Osteoblast (primary cell): ENCODE results near the gene TMEM181. TPM values are rescaled to one million over a fixed set of nuclear protein-coding genes. Genes with fewer than 3 reads are reported as not detected.

Source experiments
- DNase-seq: peaks from one replicate; pipeline ENCODE4 v3.0.0; 2011; ENCODE audit warnings: low spot score, mixed read lengths; ENCODE audit not compliant: insufficient read length; ENCODE audit errors: missing footprints
- H2AFZ ChIP-seq: 2 replicates; pipeline ENCODE4 v1.6.0; 2011; ENCODE audit warnings: mild to moderate bottlenecking, low read length
- H3K27ac ChIP-seq: 2 replicates; pipeline ENCODE4 v1.5.1; 2011; ENCODE audit warnings: mild to moderate bottlenecking, low read depth, low read length, moderate library complexity
- H3K27me3 ChIP-seq: 2 replicates; pipeline ENCODE4 v1.6.0; 2012; ENCODE audit warnings: mild to moderate bottlenecking, control low read depth, inconsistent platforms, low read length, moderate library complexity; ENCODE audit not compliant: insufficient read depth
- H3K36me3 ChIP-seq: 2 replicates; pipeline ENCODE4 v1.5.1; 2011; ENCODE audit warnings: mild to moderate bottlenecking, low read length, control low read depth, moderate library complexity; ENCODE audit not compliant: insufficient read depth
- H3K4me1 ChIP-seq: 2 replicates; pipeline ENCODE4 v1.5.1; 2011; ENCODE audit warnings: mild to moderate bottlenecking, low read length, control low read depth, moderate library complexity; ENCODE audit not compliant: insufficient read depth
- H3K4me2 ChIP-seq: 2 replicates; pipeline ENCODE4 v1.6.0; 2011; ENCODE audit warnings: mild to moderate bottlenecking, low read length; ENCODE audit not compliant: insufficient read depth
- H3K4me3 ChIP-seq: fragments of 200-600 bp; sonication (generic); 3 replicates; pipeline ENCODE4 v1.5.1; 2012; ENCODE audit warnings: mild to moderate bottlenecking, low read length, inconsistent platforms; ENCODE audit not compliant: insufficient read depth
- H3K79me2 ChIP-seq: 2 replicates; pipeline ENCODE4 v1.6.0; 2012; ENCODE audit warnings: mild to moderate bottlenecking, low read length, control low read depth, inconsistent platforms; ENCODE audit not compliant: insufficient read depth
- H3K9me3 ChIP-seq: 2 replicates; pipeline ENCODE4 v1.5.1; 2011; ENCODE audit warnings: low read depth, low read length, control low read depth
- H4K20me1 ChIP-seq: 2 replicates; pipeline ENCODE4 v1.6.0; 2012; ENCODE audit warnings: mild to moderate bottlenecking, low read length, control low read depth; ENCODE audit not compliant: insufficient read depth
- CTCF ChIP-seq: IDR thresholded peaks from 2 replicates; pipeline ENCODE4 v1.5.1; 2011; ENCODE audit warnings: mild to moderate bottlenecking, low read depth, low read length, moderate library complexity; ENCODE audit errors: extremely low read depth
- total RNA-seq: library from RNA; depleted of rRNA; stranded (reverse); fragments of >200 nt; gene quantifications from 2 replicates; pipeline ENCODE4 v1.2.3, GENCODE V29; 2012

Gene TMEM181
- total RNA-seq, 1 donor = 43.8 TPM

- Histone ChIP-seq H4K20me1 (peaks cover 8% of the 10 kb centered on the region), H3K4me1 (no peaks in the 10 kb centered on the region), H3K4me3 (no peak overlapping the region), H3K36me3 (peaks cover 45% of the 10 kb centered on the region), H2AFZ (no peak overlapping the region), H3K9me3 (peaks cover 2% of the 10 kb centered on the region), H3K27ac (no peak overlapping the region), H3K4me2 (no peak overlapping the region), H3K27me3 (no peaks in the 10 kb centered on the region), H3K79me2 (peaks cover 25% of the 10 kb centered on the region)
- TF ChIP-seq CTCF = no peak
- DNase-seq = no peak
These were observed 24.4 kb downstream of the TMEM181 start for GRCh38 chr6:158584236-158584651.

GRCh38 chr6:158586652-158587051, 26.8 kb downstream of the TMEM181 start:
- no peak for TF ChIP-seq CTCF
- Histone ChIP-seq H4K20me1 (peaks cover 3% of the 10 kb centered on the region), H3K27me3 (no peaks in the 10 kb centered on the region), H2AFZ (no peak overlapping the region), H3K36me3 (peaks cover 66% of the 10 kb centered on the region), H3K79me2 (peaks cover 10% of the 10 kb centered on the region), H3K4me3 (no peak overlapping the region), H3K4me2 (no peak overlapping the region), H3K4me1 (no peaks in the 10 kb centered on the region), H3K27ac (no peak overlapping the region), H3K9me3 (peaks cover 2% of the 10 kb centered on the region)
- DNase-seq = no peak

- peaks cover 3% of the 10 kb centered on the region for H4K20me1 ChIP-seq
- H3K36me3 ChIP-seq = peaks cover 76% of the 10 kb centered on the region
- no peak overlapping the region for H2AFZ ChIP-seq
- H3K27ac ChIP-seq = no peak overlapping the region
- DNase-seq = no peak
- H3K4me2 ChIP-seq = no peak overlapping the region
- no peaks in the 10 kb centered on the region for H3K27me3 ChIP-seq
- H3K4me1 ChIP-seq = no peaks in the 10 kb centered on the region
- peaks cover 1% of the 10 kb centered on the region for H3K79me2 ChIP-seq
- no peak for TF ChIP-seq CTCF
- peaks cover 2% of the 10 kb centered on the region for H3K9me3 ChIP-seq
- H3K4me3 ChIP-seq = no peak overlapping the region
These were observed 29.5 kb downstream of the TMEM181 start for GRCh38 chr6:158589366-158589765.

GRCh38 chr6:158591134-158591809, 31.4 kb downstream of the TMEM181 start:
- Histone ChIP-seq H3K4me2 (no peak overlapping the region), H3K4me3 (no peak overlapping the region), H4K20me1 (peaks cover 3% of the 10 kb centered on the region), H3K36me3 (peaks cover 70% of the 10 kb centered on the region), H2AFZ (no peak overlapping the region), H3K4me1 (no peaks in the 10 kb centered on the region), H3K27ac (no peak overlapping the region), H3K27me3 (no peaks in the 10 kb centered on the region), H3K79me2 (no peaks in the 10 kb centered on the region), H3K9me3 (no peaks in the 10 kb centered on the region)
- no peak for TF ChIP-seq CTCF
- DNase-seq = no peak
